HepG2 (cell line): ENCODE results near the gene NEMF. TPM values are rescaled to one million over a fixed set of nuclear protein-coding genes. Genes with fewer than 3 reads are reported as not detected.
A peak's percentile ranks its signal among the peaks of the same experiment; 100 is the strongest.

ENCODE experiments used
- ATAC-seq: fragments of 200-7000 bp; cut with Tn5 transposase; 3 replicates; pipeline ENCODE4 v1.9.1; 2020; ENCODE audit warnings: mild to moderate bottlenecking, moderate library complexity
- BruUV-seq: library from RNA; stranded (reverse); fragments of 400-500 nt; replicated peaks from 2 replicates; lab custom pipeline; 2021; lab: Mats Ljungman, UMichigan
- CTCF ChIA-PET: fragments of 300-600 bp; formaldehyde crosslinking; extraction: SDS; loops from one replicate; lab custom pipeline; 2021; ENCODE audit warnings: low total read pairs, inconsistent platforms, low intra/inter-chr PET ratio; lab: Yijun Ruan, JAX
- POLR2A ChIA-PET: fragments of 350-600 bp; sonication (Branson Sonifier 250); formaldehyde crosslinking; loops from one replicate; lab custom pipeline; 2020; ENCODE audit warnings: antibody characterized with exemption, inconsistent platforms; lab: Yijun Ruan, JAX
- DNase-seq: peaks from one replicate; pipeline ENCODE4 v3.0.0-alpha.2; 2015; ENCODE audit warnings: low spot score
- FAIRE-seq: peaks from 3 replicates; lab custom pipeline; 2011; peaks lifted over from hg19 to GRCh38; lab: Jason Lieb, UNC
- H2AFZ ChIP-seq: one replicate; pipeline ENCODE4 v1.6.1; 2011; ENCODE audit warnings: low read length, inconsistent platforms
- H3K27ac ChIP-seq: fragments of 300-600 bp; 3 replicates; pipeline ENCODE4 v1.8.0; 2011; ENCODE audit warnings: mixed run types, mild to moderate bottlenecking, mixed read lengths, low read length, inconsistent platforms; ENCODE audit not compliant: insufficient read depth; ENCODE audit errors: extremely low read length
- H3K27me3 ChIP-seq, 2 experiments: fragments of 200-600 bp in 1 of 2; 2 replicates in 1 of 2; 3 replicates in 1 of 2; pipeline versions ENCODE4 v1.6.0 to v1.8.0; 2011; ENCODE audit warnings: low read length in 2 of 2, mild to moderate bottlenecking in 2 of 2, moderate library complexity in 2 of 2, inconsistent platforms in 1 of 2; ENCODE audit not compliant: insufficient read depth in 2 of 2, control insufficient read depth in 1 of 2
- H3K36me3 ChIP-seq, 2 experiments: fragments of 200-600 bp in 1 of 2; replicated peaks in 1 of 2; 2 replicates in 1 of 2; 3 replicates in 1 of 2; pipeline versions ENCODE4 v1.5.1 to v1.8.0; 2011; ENCODE audit warnings: low read length in 2 of 2, inconsistent platforms in 1 of 2; ENCODE audit not compliant: insufficient read depth in 2 of 2, control insufficient read depth in 1 of 2
- H3K4me1 ChIP-seq: 2 replicates; pipeline ENCODE4 v1.5.1; 2012; ENCODE audit warnings: low read length, inconsistent platforms; ENCODE audit not compliant: insufficient read depth
- H3K4me2 ChIP-seq: 2 replicates; pipeline ENCODE4 v1.6.0; 2011; ENCODE audit warnings: low read depth, low read length, inconsistent platforms
- H3K4me3 ChIP-seq, 3 experiments: fragments of 200-600 bp in 1 of 3; sonication (generic), shearing (Covaris generic) in 1 of 3; replicated peaks in 1 of 3; 2 replicates each; pipeline ENCODE4 v1.5.1; 2011 to 2016; ENCODE audit warnings: low read length in 3 of 3, inconsistent platforms in 2 of 3, low read depth in 2 of 3, mild to moderate bottlenecking in 2 of 3, control low read depth in 1 of 3, mixed read lengths in 1 of 3; ENCODE audit not compliant: insufficient read depth in 1 of 3
- H3K79me2 ChIP-seq: one replicate; pipeline ENCODE4 v1.6.1; 2011; ENCODE audit warnings: low read length, inconsistent platforms; ENCODE audit not compliant: insufficient read depth
- H3K9ac ChIP-seq: 2 replicates; pipeline ENCODE4 v1.6.0; 2011; ENCODE audit warnings: mild to moderate bottlenecking, low read depth, low read length, inconsistent platforms; ENCODE audit not compliant: insufficient read depth
- H3K9me3 ChIP-seq: 2 replicates; pipeline ENCODE4 v1.5.1; 2012; ENCODE audit warnings: mild to moderate bottlenecking, low read length
- H4K20me1 ChIP-seq: 2 replicates; pipeline ENCODE4 v1.6.0; 2011; ENCODE audit warnings: inconsistent platforms, mild to moderate bottlenecking, low read length, moderate library complexity; ENCODE audit not compliant: insufficient read depth
- SATB2 ChIP-seq: sonication (generic); formaldehyde crosslinking; IDR thresholded peaks from 2 replicates; pipeline ENCODE4 v1.5.0; 2020; ENCODE audit warnings: missing genetic modification reagents
- ZC3H4 ChIP-seq: sonication (generic); formaldehyde crosslinking; IDR thresholded peaks from 2 replicates; pipeline ENCODE4 v1.4.0; 2020; ENCODE audit warnings: missing genetic modification reagents, borderline replicate concordance
- WGBS: methylation state at CpG from one replicate; pipeline ENCODE4 v1.1.6; 2017; ENCODE audit warnings: low lambda C conversion rate; 5-methylcytosine and 5-hydroxymethylcytosine counted together
- in situ Hi-C: cut with HindIII; loops from 2 replicates; pipeline ENCODE4 v1.10.0; 2017; ENCODE audit warnings: low pct_unique_long_range_greater_than_20kb; ENCODE audit not compliant: extremely low pct_ligation_motif_present
- intact Hi-C: fragments of 100-400 bp; cut with micrococcal nuclease; formaldehyde crosslinking; loops from one replicate; pipeline ENCODE4 v1.10.0; 2022; ENCODE audit not compliant: unreplicated experiment
- polyA plus RNA-seq, 8 experiments: library from polyadenylated mRNA; depleted of rRNA in 3 of 8; stranded (reverse) in 7 of 8; unstranded in 1 of 8; fragments of >200 nt; fragmentation: Illumina TruSeq in 4 of 8; extraction: Trizol in 4 of 8; gene quantifications; 2 replicates each; pipeline versions ENCODE4 v1.2.1 to v1.2.3, GENCODE V29; 2011 to 2016; ENCODE audit warnings: low read depth in 4 of 8, missing spikeins in 1 of 8, mixed read lengths in 1 of 8; ENCODE audit not compliant: insufficient read depth in 1 of 8
- total RNA-seq, 5 experiments: library from RNA; depleted of rRNA; stranded (reverse); fragments of >200 nt; fragmentation: Illumina TruSeq; extraction: Trizol; gene quantifications; 2 replicates each; pipeline ENCODE4 v1.2.3, GENCODE V29; 2016; ENCODE audit warnings: low read depth in 1 of 5
- TF ChIP-seq, protein P1 (sequence below): sonication (generic); formaldehyde crosslinking; conservative IDR thresholded peaks from 2 replicates; pipeline ENCODE4 v1.4.0; 2020; ENCODE audit warnings: mild to moderate bottlenecking, missing genetic modification reagents, moderate library complexity
- TF ChIP-seq, protein P2 (sequence below): conservative IDR thresholded peaks from 2 replicates; pipeline ENCODE4 v1.6.1; 2018; ENCODE audit warnings: missing genetic modification reagents
- TF ChIP-seq, protein P3 (sequence below): sonication (generic); formaldehyde crosslinking; IDR thresholded peaks from 2 replicates; pipeline ENCODE4 v1.8.1; 2023; ENCODE audit warnings: mild to moderate bottlenecking, inconsistent platforms, moderate library complexity, missing genetic modification reagents, borderline replicate concordance
- TF ChIP-seq, protein P4 (sequence below): sonication (generic); formaldehyde crosslinking; IDR thresholded peaks from 2 replicates; pipeline ENCODE4 v1.9.0; 2021; ENCODE audit warnings: missing genetic modification reagents, mild to moderate bottlenecking, borderline replicate concordance

The NEMF gene
- total and polyA plus RNA-seq, 2 of the 13 experiments (the other 11 are each of a cell fraction or from before 2014, with no cell fraction given), result 21.3 to 57.9 TPM

DNA sequence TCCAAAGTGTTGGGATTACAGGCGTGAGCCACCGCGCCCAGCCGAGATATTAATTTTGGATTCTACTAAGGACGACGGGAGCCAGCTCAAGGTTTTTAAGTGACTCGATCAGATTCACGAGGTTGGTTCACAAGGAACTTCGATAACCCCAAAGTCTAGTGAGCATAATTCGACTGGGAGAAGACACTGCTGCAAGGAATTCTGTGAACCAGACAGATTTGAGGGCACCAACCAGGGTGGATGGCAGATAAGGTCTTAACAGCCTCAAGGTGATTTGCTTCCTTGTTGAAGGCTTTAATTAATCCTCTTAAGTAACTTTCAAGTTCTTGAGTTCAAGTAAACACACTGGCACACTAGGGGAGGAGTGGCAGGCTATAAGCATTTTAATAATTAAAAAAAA is 85.7 kb downstream of the NEMF start:
- H2AFZ ChIP-seq, result no peak overlapping the region
- H3K4me3 ChIP-seq, result peak overlapping the region; percentile 52 to 99 (median 94)
- FAIRE-seq (no peak), DNase-seq (no peak), ATAC-seq (no peak)
- TF ChIP-seq SATB2 (CRISPR knock-in tag) (no peak), ZC3H4 (CRISPR knock-in tag) (peak; percentile 43; the same call in 1 of the 2 replicates)
- peak overlapping the region; percentile 98 for H3K9ac ChIP-seq
- H4K20me1 ChIP-seq, result no peaks in the 10 kb centered on the region
- BruUV-seq, result no TSS peak
- H3K79me2 ChIP-seq, result peaks cover 33% of the 10 kb centered on the region
- WGBS, result 68% methylated on average over 10 of the region's 10 CpGs
- H3K4me2 ChIP-seq, result peak overlapping the region; percentile 99
- H3K4me1 ChIP-seq, result peaks cover 47% of the 10 kb centered on the region
- no peaks in the 10 kb centered on the region for H3K9me3 ChIP-seq
- no peaks in the 10 kb centered on the region; a peak in 1 of 5 replicates for H3K27me3 ChIP-seq
- ChIA-PET CTCF (no interaction called here), POLR2A (interaction anchor here (0.8 to 6.5 kb wide), 15 partner anchors 15 to 180 kb away, joined by 3 to 76 read pairs (median 10); partner anchors contain the start of genes DNAAF2, KLHDC1, LRR1 and MGAT2)
- intact Hi-C loops (no loop called here), in situ Hi-C loops (loop anchor here (5.0 to 10.0 kb wide), 2 partner anchors 72 to 135 kb away; partner anchors contain the start of gene KLHDC1)
- H3K36me3 ChIP-seq, result no peaks in the 10 kb centered on the region
- H3K27ac ChIP-seq, result peak overlapping the region; percentile 99

DNA sequence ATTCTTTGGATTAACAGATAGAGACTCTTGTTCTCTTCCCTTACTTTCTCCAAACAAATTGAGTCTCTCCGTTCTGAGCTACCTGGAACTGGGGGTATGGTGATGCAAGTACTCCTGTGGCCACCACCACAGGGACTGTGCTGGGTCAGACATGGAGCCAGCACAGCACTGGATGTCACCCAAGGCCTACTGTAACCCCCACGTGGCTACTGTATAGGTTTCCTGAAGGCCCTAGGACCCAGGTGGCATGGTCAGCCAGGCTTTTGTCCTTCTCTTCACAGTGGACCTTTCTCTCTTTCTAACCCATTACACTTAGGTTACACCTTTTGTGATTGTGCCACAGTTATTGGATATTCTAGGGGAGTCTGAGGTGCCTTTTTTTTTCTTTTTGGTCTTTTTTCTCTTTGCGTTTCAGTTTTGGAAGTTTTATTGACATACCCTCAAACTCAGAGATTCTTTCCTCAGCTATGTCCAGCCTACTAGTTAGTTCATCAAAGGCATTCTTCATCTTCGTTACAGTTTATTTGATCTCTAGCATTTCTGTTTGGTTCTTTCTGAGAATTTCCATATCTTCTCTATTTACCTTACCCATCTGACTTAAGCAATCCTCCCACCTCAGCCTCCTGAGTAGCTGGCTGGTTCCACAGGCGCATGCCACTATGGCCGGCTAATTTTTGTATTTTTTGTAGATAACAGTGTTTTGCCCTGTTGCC is 90.6 kb downstream of the NEMF start:
- Histone ChIP-seq H2AFZ (peak overlapping the region; percentile 46), H3K4me2 (peak overlapping the region; percentile 61), H3K9ac (no peak overlapping the region; the same call in 1 of the 2 replicates), H3K4me3 (peak overlapping the region in 1 of 3 experiments; percentile 37; a peak in 2 of 6 replicates), H3K27me3 (no peaks in the 10 kb centered on the region), H3K79me2 (no peaks in the 10 kb centered on the region), H3K27ac (peak overlapping the region; percentile 19), H3K4me1 (peaks cover 37% of the 10 kb centered on the region), H3K9me3 (no peaks in the 10 kb centered on the region), H4K20me1 (no peaks in the 10 kb centered on the region), H3K36me3 (no peaks in the 10 kb centered on the region)
- BruUV-seq, result no TSS peak
- peak; percentile 52 for FAIRE-seq
- WGBS, result 5% methylated on average over 6 of the region's 6 CpGs
- in situ Hi-C loops, result loop anchor here (10.0 kb wide), 1 partner anchor 67 kb away; the partner anchor contains the start of gene KLHDC1
- DNase-seq, result peak; percentile 74
- peak; percentile 88 for ATAC-seq
- intact Hi-C loops, result loop anchor here (5.0 kb wide), 1 partner anchor 55 kb away; no protein-coding TSS in a partner anchor
- POLR2A ChIA-PET, result interaction anchor here (2.1 kb wide), 1 partner anchor 8 kb away, joined by 12 read pairs; no protein-coding TSS in a partner anchor
- CTCF ChIA-PET, result no interaction called here
- TF ChIP-seq, protein P1, sequence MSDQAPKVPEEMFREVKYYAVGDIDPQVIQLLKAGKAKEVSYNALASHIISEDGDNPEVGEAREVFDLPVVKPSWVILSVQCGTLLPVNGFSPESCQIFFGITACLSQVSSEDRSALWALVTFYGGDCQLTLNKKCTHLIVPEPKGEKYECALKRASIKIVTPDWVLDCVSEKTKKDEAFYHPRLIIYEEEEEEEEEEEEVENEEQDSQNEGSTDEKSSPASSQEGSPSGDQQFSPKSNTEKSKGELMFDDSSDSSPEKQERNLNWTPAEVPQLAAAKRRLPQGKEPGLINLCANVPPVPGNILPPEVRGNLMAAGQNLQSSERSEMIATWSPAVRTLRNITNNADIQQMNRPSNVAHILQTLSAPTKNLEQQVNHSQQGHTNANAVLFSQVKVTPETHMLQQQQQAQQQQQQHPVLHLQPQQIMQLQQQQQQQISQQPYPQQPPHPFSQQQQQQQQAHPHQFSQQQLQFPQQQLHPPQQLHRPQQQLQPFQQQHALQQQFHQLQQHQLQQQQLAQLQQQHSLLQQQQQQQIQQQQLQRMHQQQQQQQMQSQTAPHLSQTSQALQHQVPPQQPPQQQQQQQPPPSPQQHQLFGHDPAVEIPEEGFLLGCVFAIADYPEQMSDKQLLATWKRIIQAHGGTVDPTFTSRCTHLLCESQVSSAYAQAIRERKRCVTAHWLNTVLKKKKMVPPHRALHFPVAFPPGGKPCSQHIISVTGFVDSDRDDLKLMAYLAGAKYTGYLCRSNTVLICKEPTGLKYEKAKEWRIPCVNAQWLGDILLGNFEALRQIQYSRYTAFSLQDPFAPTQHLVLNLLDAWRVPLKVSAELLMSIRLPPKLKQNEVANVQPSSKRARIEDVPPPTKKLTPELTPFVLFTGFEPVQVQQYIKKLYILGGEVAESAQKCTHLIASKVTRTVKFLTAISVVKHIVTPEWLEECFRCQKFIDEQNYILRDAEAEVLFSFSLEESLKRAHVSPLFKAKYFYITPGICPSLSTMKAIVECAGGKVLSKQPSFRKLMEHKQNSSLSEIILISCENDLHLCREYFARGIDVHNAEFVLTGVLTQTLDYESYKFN (CRISPR knock-in tag), result peak; percentile 26; the same call in 1 of the 2 replicates
- TF ChIP-seq, protein P2, sequence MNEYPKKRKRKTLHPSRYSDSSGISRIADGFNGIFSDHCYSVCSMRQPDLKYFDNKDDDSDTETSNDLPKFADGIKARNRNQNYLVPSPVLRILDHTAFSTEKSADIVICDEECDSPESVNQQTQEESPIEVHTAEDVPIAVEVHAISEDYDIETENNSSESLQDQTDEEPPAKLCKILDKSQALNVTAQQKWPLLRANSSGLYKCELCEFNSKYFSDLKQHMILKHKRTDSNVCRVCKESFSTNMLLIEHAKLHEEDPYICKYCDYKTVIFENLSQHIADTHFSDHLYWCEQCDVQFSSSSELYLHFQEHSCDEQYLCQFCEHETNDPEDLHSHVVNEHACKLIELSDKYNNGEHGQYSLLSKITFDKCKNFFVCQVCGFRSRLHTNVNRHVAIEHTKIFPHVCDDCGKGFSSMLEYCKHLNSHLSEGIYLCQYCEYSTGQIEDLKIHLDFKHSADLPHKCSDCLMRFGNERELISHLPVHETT (CRISPR knock-in tag), result no peak
- TF ChIP-seq, protein P3, sequence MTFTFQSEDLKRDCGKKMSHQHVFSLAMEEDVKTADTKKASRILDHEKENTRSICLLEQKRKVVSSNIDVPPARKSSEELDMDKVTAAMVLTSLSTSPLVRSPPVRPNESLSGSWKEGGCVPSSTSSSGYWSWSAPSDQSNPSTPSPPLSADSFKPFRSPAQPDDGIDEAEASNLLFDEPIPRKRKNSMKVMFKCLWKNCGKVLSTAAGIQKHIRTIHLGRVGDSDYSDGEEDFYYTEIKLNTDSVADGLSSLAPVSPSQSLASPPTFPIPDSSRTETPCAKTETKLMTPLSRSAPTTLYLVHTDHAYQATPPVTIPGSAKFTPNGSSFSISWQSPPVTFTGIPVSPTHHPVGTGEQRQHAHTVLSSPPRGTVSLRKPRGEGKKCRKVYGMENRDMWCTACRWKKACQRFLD, result no peak
- TF ChIP-seq, protein P4, sequence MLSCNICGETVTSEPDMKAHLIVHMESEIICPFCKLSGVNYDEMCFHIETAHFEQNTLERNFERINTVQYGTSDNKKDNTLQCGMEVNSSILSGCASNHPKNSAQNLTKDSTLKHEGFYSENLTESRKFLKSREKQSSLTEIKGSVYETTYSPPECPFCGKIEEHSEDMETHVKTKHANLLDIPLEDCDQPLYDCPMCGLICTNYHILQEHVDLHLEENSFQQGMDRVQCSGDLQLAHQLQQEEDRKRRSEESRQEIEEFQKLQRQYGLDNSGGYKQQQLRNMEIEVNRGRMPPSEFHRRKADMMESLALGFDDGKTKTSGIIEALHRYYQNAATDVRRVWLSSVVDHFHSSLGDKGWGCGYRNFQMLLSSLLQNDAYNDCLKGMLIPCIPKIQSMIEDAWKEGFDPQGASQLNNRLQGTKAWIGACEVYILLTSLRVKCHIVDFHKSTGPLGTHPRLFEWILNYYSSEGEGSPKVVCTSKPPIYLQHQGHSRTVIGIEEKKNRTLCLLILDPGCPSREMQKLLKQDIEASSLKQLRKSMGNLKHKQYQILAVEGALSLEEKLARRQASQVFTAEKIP (CRISPR knock-in tag), result no peak
